ENCODE data around the gene MAML2.

Gene MAML2

DNA sequence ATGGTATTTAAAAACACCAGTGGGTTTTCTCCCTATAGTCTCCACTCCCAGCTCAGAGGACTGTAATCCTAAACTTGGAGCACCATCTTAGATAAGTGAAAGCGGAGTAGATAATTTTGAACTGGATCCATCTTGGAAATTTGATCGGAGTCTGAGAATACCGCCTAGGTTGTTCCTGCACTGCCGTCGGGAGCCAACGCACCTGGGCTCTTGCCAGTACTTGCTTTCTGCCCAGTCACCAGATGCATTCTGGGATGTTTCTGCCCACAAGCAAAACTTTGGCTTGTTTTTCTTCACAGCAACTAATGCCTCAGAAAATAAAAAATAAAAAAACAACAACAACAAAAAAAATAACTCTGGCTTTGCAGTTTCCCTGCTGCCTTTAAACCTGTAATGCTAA, 306.1 kb downstream of the MAML2 start:
- DNase-seq (ENCODE audit: low read depth): no peak

- DNase-seq (ENCODE audit: low read depth): no peak
Measured at GRCh38 chr11:96035740-96036078, 307.3 kb downstream of the MAML2 start.

GRCh38 chr11:96035031-96035739, 307.8 kb downstream of the MAML2 start:
- DNase-seq (ENCODE audit: low read depth): no peak

GRCh38 chr11:96033599-96033998, 309.4 kb downstream of the MAML2 start:
- DNase-seq (ENCODE audit: low read depth): no peak

DNA sequence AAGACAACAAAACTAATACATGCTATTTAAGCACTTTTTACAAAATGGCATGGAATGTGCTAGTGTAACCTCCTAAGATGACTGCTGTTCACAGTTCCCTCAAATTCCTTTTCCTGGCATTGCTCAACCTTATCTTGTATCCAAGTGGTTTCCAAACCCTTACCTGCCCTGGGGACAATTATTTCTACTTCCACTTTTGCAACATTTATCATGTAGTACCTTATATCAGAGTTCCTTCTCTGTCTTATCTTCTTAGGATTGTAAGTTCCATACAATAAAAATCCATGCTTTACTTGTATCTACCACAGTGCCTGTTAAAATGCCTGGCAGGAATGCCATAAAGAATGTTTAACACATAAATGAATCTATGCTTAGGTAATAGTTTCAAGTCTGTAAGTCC, 309.9 kb downstream of the MAML2 start:
- no peak for DNase-seq (ENCODE audit: low read depth)

DNA sequence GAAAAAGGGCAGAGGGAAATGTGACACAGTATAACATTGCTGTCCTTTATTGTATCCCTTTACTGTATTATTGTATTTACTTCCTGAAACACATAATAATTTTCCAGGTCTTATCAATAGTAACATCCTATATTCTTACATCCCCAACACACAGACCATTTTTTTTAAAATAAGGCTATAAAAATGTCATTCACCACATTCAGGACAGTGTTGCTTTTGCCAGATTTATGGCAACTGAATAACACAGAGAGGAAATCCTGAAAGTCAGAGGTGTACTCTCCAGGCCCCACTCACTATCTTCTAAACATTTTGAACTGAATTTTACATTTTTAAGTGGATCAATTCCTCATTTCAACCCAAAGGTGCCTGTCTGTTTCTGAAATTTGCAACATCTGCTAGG, 314.2 kb downstream of the MAML2 start:
- DNase-seq (ENCODE audit: low read depth): no peak

DNA sequence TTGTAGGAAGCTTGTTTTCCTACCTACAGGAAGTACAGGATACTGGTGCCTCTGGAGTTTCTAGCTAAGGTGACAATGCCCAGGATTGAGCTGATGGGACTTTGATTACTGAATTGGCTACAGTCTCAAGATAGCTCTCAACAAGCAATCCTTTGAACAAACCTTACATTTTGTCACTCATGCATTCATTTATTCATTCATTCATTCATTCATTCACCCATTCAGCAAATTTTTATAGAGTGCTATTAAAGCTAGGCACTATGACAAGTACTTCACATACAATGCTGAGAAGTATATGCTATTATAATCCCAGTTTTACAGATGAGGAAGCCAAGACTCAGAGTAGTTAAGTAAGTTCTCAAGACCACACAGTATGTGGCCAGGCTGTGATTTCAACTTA, 316.0 kb downstream of the MAML2 start:
- DNase-seq (ENCODE audit: low read depth): no peak

- no peak for DNase-seq (ENCODE audit: low read depth)
Measured at GRCh38 chr11:96026310-96026709, 316.7 kb downstream of the MAML2 start.

DNA sequence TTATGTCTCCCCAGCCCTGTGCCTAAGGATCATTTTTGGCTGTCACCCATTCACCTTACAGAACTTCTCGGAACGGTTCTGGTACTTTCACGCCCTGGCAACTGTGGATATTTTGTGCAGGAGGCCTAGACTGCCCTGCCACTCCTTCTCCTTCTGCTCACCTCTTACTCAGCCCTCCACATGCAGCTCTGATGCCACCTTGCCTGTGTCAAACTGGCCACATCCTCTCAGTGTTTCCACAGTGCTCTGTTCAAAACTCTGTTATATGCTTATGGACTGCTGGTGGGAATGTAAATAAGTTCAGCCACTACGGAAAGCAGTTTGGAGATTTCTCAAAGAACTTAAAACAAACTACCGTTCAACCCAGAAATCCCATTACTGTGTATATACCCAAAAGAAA, 318.3 kb downstream of the MAML2 start:
- no peak for DNase-seq (ENCODE audit: low read depth)

- no peak for DNase-seq (ENCODE audit: low read depth)
Measured at GRCh38 chr11:96023275-96023674, 319.7 kb downstream of the MAML2 start.

- no peak for DNase-seq (ENCODE audit: low read depth)
Measured at GRCh38 chr11:96021901-96022650, 320.9 kb downstream of the MAML2 start.

GRCh38 chr11:96019810-96020747, 322.9 kb downstream of the MAML2 start:
- DNase-seq (ENCODE audit: low read depth): no peak

DNA sequence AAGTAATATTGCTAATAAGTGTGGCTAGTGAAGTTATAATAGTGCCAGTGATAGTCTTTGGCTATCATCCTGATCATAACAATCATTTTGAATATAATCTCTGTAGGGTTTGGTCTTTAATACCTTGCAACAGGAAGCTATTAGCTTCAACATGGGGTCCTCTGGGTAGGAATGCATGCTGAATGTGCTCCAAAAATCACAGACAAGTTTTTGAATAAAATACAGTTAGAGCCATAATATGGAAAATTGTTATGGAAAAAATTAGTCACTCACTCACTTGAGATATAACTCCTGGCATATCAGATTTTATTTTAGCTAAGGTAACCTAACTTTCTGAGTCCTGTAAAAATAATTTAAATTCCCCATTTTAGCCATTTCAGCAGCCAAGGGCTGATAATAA, 323.7 kb downstream of the MAML2 start:
- DNase-seq (ENCODE audit: low read depth): no peak

GRCh38 chr11:96017856-96018255, 325.1 kb downstream of the MAML2 start:
- no peak for DNase-seq (ENCODE audit: low read depth)

DNA sequence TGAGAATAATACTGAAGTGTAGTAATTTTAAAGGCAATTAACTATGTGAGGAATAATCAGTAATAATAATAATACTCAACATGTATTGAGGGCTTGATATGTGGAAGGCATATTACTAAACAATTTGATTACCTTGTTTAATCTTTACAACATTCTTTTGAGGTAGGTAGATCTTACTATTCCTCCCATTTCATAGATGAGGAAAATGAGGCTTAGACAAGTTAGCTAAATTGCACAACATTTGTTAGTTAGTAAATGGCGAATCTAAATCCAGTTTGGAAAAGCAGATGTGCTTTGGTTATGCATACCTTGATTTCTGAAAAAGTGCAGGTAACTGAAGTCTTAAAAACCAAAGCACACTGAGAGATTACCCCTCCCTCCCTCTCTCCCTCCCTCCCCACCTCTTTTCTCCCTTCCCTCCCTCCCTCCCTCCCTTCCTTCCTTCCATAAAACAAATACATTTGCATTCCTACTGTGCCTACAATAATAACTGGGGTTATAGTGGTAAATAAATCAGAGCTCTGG, 326.0 kb downstream of the MAML2 start:
- DNase-seq (ENCODE audit: low read depth): no peak

DNA sequence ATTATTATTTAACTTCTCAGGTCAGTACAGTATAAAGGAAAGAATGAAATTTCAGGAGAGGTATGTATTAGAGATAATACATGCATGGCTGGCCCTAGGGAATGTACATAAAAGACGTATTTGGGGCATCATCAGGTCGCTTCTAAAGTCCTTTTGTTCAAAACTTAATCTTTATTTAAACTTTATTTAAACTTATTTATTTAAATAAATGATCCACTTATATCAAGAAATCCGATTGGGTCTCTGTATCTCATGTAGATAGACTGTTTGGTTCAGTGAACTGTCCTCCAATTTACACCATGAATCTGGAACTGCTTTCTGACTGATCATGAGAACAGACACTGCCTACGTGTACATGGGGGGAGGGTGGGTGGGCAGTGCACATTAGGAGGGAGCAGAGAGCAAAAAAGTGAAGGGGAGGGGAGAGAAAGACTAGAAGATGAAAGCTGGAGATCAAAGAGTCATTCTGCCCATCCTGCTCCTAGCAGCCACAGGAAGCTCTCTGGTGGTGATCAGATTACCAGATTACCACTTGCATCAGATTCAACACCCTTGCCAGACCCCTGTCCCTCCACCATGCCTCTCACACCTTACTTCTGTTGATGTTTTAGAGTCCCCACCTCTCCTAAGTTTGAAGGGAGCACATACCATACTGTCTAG, 327.0 kb downstream of the MAML2 start:
- DNase-seq (ENCODE audit: low read depth): no peak

DNA sequence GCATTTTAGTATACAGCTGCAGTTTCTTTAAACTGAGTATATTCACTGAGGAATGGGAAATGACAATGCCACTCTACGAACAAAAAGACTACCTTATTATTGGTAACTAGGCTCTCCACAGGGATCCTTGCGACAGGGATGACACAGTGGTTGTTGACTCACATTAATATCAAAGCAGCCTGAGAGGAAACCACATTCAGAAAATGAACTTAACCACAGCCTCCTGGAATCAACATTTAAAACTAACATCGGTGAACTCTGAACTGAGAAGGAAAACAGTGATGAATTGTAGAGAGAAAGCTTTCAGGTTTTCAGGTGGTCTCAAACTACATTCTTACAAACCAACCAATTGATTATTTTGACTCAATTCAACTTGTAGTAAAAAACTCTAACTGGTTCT, 328.8 kb downstream of the MAML2 start:
- no peak for DNase-seq (ENCODE audit: low read depth)

DNA sequence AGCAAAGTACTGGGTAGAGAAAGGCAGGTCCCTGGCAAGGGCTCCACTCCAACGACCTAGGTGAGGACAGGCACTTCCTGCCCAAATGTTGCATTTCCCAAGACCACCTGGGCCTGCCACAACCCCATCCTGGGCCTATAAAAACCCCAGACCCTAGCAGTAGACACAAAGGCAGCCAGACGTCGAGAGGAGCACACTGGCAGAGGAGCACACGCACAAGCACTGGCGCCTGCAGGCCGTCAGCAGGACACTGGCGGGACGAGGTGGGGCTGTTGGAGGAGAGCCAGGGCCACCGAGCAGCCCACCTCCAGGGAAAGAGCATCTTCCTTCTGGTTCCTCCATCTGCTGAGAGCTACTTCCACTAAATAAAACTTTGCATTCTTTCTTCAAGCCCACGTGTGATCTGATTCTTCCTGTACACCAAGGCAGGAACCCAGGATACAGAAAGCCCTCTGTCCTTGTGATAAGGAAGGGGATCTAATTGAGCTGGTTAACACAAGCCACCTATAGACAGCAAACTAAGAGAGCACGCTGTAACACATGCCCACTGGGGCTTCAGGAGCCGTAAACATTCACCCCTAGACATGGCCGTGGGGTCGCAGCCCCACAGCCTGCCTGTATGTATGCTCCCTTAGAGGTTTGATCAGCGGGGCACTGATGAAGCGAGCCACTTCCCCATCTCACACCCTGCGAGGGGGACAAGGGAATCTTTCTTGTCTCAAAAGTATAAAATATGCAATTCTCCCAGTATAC, 329.4 kb downstream of the MAML2 start:
- no peak for DNase-seq (ENCODE audit: low read depth)

GRCh38 chr11:96012086-96012824, 330.7 kb downstream of the MAML2 start:
- DNase-seq (ENCODE audit: low read depth): no peak

DNA sequence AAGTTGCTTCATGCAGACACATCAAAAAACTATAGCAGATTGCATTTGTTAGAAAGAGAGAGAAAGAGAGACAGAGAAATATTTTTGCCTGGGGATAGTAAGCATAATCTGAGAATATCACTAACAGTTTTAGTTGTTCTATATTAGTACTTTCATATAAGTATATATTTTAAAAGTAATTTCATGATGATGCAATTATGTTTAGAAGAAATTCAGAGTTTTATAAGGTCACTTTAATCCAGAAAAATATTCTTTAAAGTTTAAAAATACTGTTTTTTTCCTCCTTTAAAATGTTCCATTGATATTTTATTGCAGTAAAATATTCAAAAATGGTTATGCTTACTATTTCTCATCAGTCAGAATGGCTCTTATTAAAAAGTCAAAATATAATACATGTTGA, 332.3 kb downstream of the MAML2 start:
- DNase-seq (ENCODE audit: low read depth): no peak

Data from HS-27A (cell line).